SU-DHL-6 (cell line): Measurements from ENCODE around the gene TNRC6B.

Experiments used
- EZH2phosphoT487 ChIP-seq: fragments of 200-600 bp; sonication (generic), shearing (Covaris generic); conservative IDR thresholded peaks from 2 replicates; pipeline ENCODE4 v1.6.1; 2018; ENCODE audit warnings: mild to moderate bottlenecking, antibody characterized with exemption, low read length, moderate library complexity, mixed read lengths
- TF ChIP-seq, protein P1 (sequence below): fragments of 200-600 bp; sonication (generic); IDR thresholded peaks from one replicate; pipeline ENCODE4 v1.5.1; 2017; ENCODE audit warnings: antibody characterized with exemption, mild to moderate bottlenecking, low read length, moderate library complexity; ENCODE audit not compliant: insufficient read depth, poor library complexity, severe bottlenecking

DNA sequence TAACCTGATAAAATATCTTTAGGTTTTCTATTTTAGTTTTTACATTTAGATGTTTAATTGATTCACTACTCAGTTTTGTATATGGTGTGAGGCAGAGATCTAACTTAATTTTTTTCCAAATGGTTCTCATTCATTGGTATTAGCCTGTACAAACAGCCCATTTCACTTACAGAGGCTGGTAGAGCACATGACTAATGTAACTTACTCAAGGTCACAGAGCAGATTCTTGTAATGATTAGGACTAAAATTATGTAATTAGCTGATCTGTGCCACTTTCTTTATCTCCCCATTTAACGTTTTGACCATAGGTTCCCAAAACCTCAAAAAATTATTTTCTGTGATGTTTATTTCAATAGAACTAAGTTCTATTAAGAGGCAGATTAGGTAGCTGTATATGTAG lies 16.5 kb upstream of the TNRC6B start:
- TF ChIP-seq, protein P1, sequence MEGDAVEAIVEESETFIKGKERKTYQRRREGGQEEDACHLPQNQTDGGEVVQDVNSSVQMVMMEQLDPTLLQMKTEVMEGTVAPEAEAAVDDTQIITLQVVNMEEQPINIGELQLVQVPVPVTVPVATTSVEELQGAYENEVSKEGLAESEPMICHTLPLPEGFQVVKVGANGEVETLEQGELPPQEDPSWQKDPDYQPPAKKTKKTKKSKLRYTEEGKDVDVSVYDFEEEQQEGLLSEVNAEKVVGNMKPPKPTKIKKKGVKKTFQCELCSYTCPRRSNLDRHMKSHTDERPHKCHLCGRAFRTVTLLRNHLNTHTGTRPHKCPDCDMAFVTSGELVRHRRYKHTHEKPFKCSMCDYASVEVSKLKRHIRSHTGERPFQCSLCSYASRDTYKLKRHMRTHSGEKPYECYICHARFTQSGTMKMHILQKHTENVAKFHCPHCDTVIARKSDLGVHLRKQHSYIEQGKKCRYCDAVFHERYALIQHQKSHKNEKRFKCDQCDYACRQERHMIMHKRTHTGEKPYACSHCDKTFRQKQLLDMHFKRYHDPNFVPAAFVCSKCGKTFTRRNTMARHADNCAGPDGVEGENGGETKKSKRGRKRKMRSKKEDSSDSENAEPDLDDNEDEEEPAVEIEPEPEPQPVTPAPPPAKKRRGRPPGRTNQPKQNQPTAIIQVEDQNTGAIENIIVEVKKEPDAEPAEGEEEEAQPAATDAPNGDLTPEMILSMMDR, result no peak
- no peak for TF ChIP-seq EZH2phosphoT487
